SJCRH30 (cell line): ENCODE data around the gene GATB. TPM values are rescaled to one million over a fixed set of nuclear protein-coding genes. Genes with fewer than 3 reads are reported as not detected.

Experiments used
- DNase-seq, 2 experiments: peaks; one replicate each; pipeline ENCODE4 v3.0.0-alpha.2; 2015 to 2020
- H3K27ac ChIP-seq: fragments of 250-450 bp; sonication (Bioruptor Pico); 2 replicates; pipeline ENCODE4 v1.5.1; 2020; ENCODE audit warnings: mild to moderate bottlenecking, moderate library complexity
- H3K27me3 ChIP-seq: fragments of 250-450 bp; sonication (Bioruptor Pico); 2 replicates; pipeline ENCODE4 v1.5.1; 2020; ENCODE audit warnings: mild to moderate bottlenecking, moderate library complexity
- H3K36me3 ChIP-seq: fragments of 250-450 bp; sonication (Bioruptor Pico); 2 replicates; pipeline ENCODE4 v1.5.1; 2020; ENCODE audit warnings: mild to moderate bottlenecking, moderate library complexity
- H3K4me1 ChIP-seq: fragments of 250-450 bp; sonication (Bioruptor Pico); 2 replicates; pipeline ENCODE4 v1.5.1; 2020; ENCODE audit warnings: mild to moderate bottlenecking, moderate library complexity
- H3K4me3 ChIP-seq: fragments of 250-450 bp; sonication (Bioruptor Pico); 2 replicates; pipeline ENCODE4 v1.5.1; 2020; ENCODE audit warnings: mild to moderate bottlenecking, moderate library complexity
- H3K9me3 ChIP-seq: fragments of 250-450 bp; sonication (Bioruptor Pico); replicated peaks from 2 replicates; pipeline ENCODE4 v1.5.1; 2020; ENCODE audit warnings: mild to moderate bottlenecking, moderate library complexity
- total RNA-seq: library from RNA; depleted of rRNA; stranded (reverse); fragments of >200 nt; shearing (Covaris generic); gene quantifications from 2 replicates; pipeline ENCODE4 v1.2.3, GENCODE V29; 2014

The GATB gene
- total RNA-seq, 1 experiment from 2014 or later, result 15.8 TPM

- Histone ChIP-seq H3K4me3 (no peak overlapping the region), H3K36me3 (no peaks in the 10 kb centered on the region), H3K27ac (no peak overlapping the region), H3K9me3 (no peaks in the 10 kb centered on the region), H3K27me3 (no peaks in the 10 kb centered on the region), H3K4me1 (peaks cover 41% of the 10 kb centered on the region)
- DNase-seq, result no peak
Measured at GRCh38 chr4:151689211-151689991, 71.4 kb downstream of the GATB start.

DNA sequence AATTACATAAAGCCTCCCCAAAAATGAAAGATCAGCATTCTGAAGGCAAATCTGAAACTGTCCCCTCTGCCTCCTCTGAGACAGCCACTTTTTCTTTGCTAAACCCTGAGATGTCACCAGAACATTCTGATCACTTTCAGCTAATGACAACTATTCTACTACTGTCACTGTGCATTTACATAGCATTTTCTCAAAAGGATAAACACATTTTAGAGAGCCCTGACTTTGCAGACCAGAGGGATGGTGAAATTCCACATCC, 72.1 kb downstream of the GATB start:
- H3K4me3 ChIP-seq, result no peak overlapping the region
- peaks cover 39% of the 10 kb centered on the region for H3K4me1 ChIP-seq
- no peak overlapping the region for H3K27ac ChIP-seq
- no peak for DNase-seq
- H3K9me3 ChIP-seq, result no peaks in the 10 kb centered on the region
- H3K27me3 ChIP-seq, result no peaks in the 10 kb centered on the region
- H3K36me3 ChIP-seq, result no peaks in the 10 kb centered on the region

DNA sequence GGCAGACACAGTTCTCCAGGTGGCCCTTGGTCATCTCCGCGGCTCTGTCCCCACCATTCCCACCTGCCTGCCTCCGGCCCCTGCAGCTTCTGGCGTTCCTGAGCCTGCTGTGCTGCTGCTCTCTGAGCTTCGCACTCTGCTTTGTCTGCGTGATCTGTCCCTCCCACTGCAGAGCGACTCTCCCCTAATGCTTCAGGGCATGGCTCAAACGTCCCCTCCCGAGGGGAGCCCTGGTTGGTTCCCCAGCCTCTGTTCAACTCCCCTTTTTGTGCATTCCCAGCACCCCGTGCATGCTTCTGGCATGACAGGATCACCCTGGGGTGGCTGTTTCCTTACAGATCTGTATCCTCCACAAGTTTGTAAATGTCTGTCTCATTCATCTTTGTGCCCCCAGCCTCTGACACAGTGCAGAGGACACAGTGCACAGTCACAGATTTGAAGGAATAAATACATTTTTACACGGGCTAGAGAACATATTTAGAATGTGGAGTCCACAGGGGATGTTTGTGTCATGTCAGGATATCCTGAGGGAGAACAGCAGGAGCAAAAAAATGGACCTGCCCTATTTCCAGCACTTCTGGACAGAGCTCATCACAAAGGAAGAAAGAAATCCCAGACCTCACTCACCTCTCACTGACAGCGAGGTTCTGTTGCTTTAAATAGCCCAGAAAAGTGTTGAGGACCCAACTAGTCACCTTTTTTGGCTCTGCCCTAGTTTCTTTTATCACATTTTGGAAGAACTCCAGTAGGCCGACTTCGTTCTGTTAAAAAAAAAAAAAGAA, 72.6 kb downstream of the GATB start:
- Histone ChIP-seq H3K4me1 (peaks cover 34% of the 10 kb centered on the region), H3K27me3 (no peaks in the 10 kb centered on the region), H3K4me3 (no peak overlapping the region), H3K36me3 (no peaks in the 10 kb centered on the region), H3K9me3 (no peaks in the 10 kb centered on the region), H3K27ac (no peak overlapping the region)
- no peak for DNase-seq

DNA sequence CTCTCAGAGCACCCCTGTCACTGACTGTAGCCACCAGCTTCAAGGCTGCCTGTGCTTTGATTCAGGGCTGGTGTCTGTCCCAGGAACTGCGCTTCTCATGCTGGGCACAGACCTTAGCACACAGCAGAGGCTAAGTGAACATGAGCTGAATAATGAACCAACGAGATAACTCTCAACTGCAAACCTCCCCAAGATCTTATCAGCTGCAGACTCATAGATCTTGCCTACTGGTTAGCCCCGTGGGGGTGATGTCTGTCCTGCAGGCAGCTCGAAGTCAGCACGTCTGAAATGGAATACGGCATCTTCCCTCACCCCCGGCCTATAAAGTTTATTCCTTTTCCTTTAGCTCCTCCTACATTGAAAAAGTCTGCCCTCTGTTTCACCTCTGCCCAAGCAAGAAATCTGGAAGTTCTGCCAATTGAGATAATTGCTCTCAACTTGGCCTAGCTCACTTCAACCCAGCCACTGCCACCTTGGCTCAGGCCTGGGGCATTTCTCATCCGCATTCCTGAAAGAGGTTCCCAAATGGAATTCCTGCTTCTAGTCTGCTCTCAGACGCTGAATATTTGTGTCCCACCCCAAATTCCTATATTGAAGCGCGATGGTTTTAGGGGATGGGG, 73.7 kb downstream of the GATB start:
- H3K36me3 ChIP-seq, result no peaks in the 10 kb centered on the region
- peaks cover 28% of the 10 kb centered on the region for H3K4me1 ChIP-seq
- no peaks in the 10 kb centered on the region for H3K9me3 ChIP-seq
- H3K27ac ChIP-seq, result no peak overlapping the region
- DNase-seq, result no peak
- H3K4me3 ChIP-seq, result no peak overlapping the region
- H3K27me3 ChIP-seq, result no peaks in the 10 kb centered on the region

- no peaks in the 10 kb centered on the region for H3K27me3 ChIP-seq
- no peak for DNase-seq
- no peak overlapping the region for H3K27ac ChIP-seq
- no peaks in the 10 kb centered on the region for H3K9me3 ChIP-seq
- no peak overlapping the region for H3K4me3 ChIP-seq
- peaks cover 10% of the 10 kb centered on the region for H3K4me1 ChIP-seq
- H3K36me3 ChIP-seq, result no peaks in the 10 kb centered on the region
Measured at GRCh38 chr4:151685303-151685702, 75.5 kb downstream of the GATB start.

GRCh38 chr4:151681085-151681484, 79.7 kb downstream of the GATB start:
- H3K36me3 ChIP-seq, result no peaks in the 10 kb centered on the region
- peaks cover 16% of the 10 kb centered on the region for H3K4me1 ChIP-seq
- no peak for DNase-seq
- H3K27ac ChIP-seq, result no peak overlapping the region
- H3K9me3 ChIP-seq, result no peaks in the 10 kb centered on the region
- no peaks in the 10 kb centered on the region for H3K27me3 ChIP-seq
- H3K4me3 ChIP-seq, result no peak overlapping the region

DNA sequence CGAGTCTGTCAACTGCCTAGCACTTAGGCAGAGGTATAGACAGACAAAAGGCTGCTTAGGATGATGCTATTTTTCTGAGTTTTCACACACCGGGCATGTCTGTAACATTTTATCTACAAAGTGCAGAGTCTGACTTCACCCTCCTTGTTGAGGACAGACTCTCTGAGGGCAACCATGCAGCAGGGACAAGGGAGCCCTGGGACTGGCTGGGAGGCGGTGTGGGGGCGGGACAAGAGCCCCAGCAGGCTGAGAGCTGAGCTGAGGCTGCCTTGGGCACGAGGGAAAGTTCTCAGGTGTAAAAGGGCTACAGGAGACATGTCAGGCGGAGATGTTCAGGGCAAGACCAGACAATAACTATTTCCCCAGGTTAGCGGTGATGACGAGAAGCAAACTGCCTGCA, 81.6 kb downstream of the GATB start:
- Histone ChIP-seq H3K27me3 (no peaks in the 10 kb centered on the region), H3K4me1 (peaks cover 21% of the 10 kb centered on the region), H3K4me3 (no peak overlapping the region), H3K9me3 (no peaks in the 10 kb centered on the region), H3K36me3 (no peaks in the 10 kb centered on the region), H3K27ac (no peak overlapping the region)
- DNase-seq, result no peak

GRCh38 chr4:151678048-151678872, 82.5 kb downstream of the GATB start:
- peak; percentile 29 to 64 for DNase-seq
- peak overlapping the region; percentile 23 for H3K4me3 ChIP-seq
- H3K9me3 ChIP-seq, result no peaks in the 10 kb centered on the region
- H3K36me3 ChIP-seq, result no peaks in the 10 kb centered on the region
- peak overlapping the region; percentile 89 for H3K27ac ChIP-seq
- peaks cover 26% of the 10 kb centered on the region for H3K4me1 ChIP-seq
- no peaks in the 10 kb centered on the region for H3K27me3 ChIP-seq

- Histone ChIP-seq H3K4me1 (peaks cover 26% of the 10 kb centered on the region), H3K27ac (peak overlapping the region; percentile 89), H3K9me3 (no peaks in the 10 kb centered on the region), H3K27me3 (no peaks in the 10 kb centered on the region), H3K36me3 (no peaks in the 10 kb centered on the region), H3K4me3 (no peak overlapping the region)
- no peak for DNase-seq
Measured at GRCh38 chr4:151677193-151677592, 83.6 kb downstream of the GATB start.

- H3K36me3 ChIP-seq, result no peaks in the 10 kb centered on the region
- H3K4me1 ChIP-seq, result peaks cover 26% of the 10 kb centered on the region
- H3K27me3 ChIP-seq, result no peaks in the 10 kb centered on the region
- DNase-seq, result peak; percentile 69 to 84
- H3K4me3 ChIP-seq, result peak overlapping the region; percentile 53
- H3K27ac ChIP-seq, result peak overlapping the region; percentile 89
- H3K9me3 ChIP-seq, result no peaks in the 10 kb centered on the region
Measured at GRCh38 chr4:151676301-151676700, 84.5 kb downstream of the GATB start.

DNA sequence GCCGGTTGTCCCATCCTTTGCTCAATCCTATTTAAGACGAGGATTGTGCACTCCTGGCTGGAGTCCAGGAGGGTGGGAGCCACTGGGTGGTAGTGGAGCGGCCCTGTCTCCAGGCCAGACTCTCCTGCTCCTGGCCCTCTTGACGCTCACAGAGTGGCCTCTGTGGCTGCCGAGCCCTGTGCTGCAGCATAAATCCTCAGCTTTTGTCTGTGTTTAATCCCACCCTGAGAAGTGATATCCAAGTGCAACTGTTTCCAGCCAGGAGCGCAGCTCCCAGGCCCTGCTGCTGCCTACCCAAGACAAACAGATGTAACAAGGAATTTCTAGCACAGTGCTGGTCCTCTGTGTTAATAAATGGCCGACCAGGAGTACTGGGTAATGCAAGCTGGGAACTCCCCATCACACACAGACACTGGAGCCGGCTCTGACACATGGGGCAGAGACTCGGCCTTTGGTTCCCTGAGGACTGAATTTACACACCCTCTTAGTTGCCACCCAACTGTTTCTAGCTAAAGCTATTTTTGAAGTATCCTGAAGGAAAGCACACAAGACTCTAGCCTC, 85.3 kb downstream of the GATB start:
- DNase-seq, result peak; percentile 63 to 81
- H3K27me3 ChIP-seq, result no peaks in the 10 kb centered on the region
- no peaks in the 10 kb centered on the region for H3K9me3 ChIP-seq
- peak overlapping the region; percentile 89 for H3K27ac ChIP-seq
- no peaks in the 10 kb centered on the region for H3K36me3 ChIP-seq
- H3K4me1 ChIP-seq, result peaks cover 26% of the 10 kb centered on the region
- H3K4me3 ChIP-seq, result peak overlapping the region; percentile 53

GRCh38 chr4:151674804-151675391, 85.9 kb downstream of the GATB start:
- DNase-seq, result peak; percentile 77 to 84
- Histone ChIP-seq H3K27me3 (no peaks in the 10 kb centered on the region), H3K36me3 (no peaks in the 10 kb centered on the region), H3K27ac (peak overlapping the region; percentile 89), H3K4me3 (peak overlapping the region; percentile 53), H3K4me1 (peaks cover 26% of the 10 kb centered on the region), H3K9me3 (no peaks in the 10 kb centered on the region)

- Histone ChIP-seq H3K36me3 (no peaks in the 10 kb centered on the region), H3K9me3 (no peaks in the 10 kb centered on the region), H3K4me1 (peaks cover 28% of the 10 kb centered on the region), H3K27me3 (no peaks in the 10 kb centered on the region), H3K27ac (no peak overlapping the region), H3K4me3 (peak overlapping the region; percentile 53)
- DNase-seq, result no peak
Measured at GRCh38 chr4:151673908-151674520, 86.8 kb downstream of the GATB start.

GRCh38 chr4:151672996-151673395, 87.8 kb downstream of the GATB start:
- no peak overlapping the region for H3K4me3 ChIP-seq
- peaks cover 28% of the 10 kb centered on the region for H3K4me1 ChIP-seq
- H3K27me3 ChIP-seq, result no peaks in the 10 kb centered on the region
- no peaks in the 10 kb centered on the region for H3K36me3 ChIP-seq
- H3K9me3 ChIP-seq, result no peaks in the 10 kb centered on the region
- no peak overlapping the region for H3K27ac ChIP-seq
- no peak for DNase-seq
